GM10266 (cell line): Measurements from ENCODE around the gene RNASE11.

Source experiments
- DNase-seq: peaks from one replicate; pipeline ENCODE4 v3.0.0; 2012; ENCODE audit errors: extremely low spot score
- TF ChIP-seq, protein P1 (sequence below): IDR thresholded peaks from 2 replicates; pipeline ENCODE4 v1.5.1; 2012; ENCODE audit warnings: mild to moderate bottlenecking, low read depth; ENCODE audit not compliant: control insufficient read depth, insufficient read depth; ENCODE audit errors: missing control alignments

RNASE11 gene

DNA sequence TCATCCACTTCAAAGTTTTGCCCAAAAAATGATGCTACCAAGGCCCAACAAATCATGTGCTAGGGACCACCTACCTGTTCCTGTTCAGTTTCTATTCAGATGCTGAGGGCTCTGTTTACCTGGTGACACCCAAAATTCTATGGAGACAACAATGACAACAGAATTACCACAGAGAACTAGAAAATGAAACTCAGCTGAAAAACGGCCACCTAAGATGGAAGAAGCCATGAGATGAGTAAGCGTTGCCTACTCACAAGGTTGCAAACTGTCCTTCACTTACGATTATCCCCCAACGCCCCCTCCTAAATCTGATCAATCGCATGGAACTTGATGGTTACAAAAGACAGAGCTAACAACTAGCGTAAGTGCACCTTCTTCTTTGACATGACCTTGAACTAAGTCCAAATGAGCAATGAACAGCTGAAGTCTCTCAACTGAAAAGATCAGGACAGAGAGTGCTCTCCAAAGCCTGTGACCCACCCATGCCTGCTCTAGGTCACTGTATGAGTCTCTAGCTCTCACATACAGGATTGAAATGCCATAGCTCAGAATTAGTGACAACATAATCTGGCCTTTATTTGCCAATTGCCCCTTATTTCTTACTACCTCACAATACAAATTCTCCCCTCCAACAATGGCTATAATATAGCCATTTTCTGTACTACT lies at the start of gene RNASE11:
RNASE11 (minus strand) TSS at position 513 of the 666 bp plus-strand sequence.
- TF ChIP-seq, protein P1, sequence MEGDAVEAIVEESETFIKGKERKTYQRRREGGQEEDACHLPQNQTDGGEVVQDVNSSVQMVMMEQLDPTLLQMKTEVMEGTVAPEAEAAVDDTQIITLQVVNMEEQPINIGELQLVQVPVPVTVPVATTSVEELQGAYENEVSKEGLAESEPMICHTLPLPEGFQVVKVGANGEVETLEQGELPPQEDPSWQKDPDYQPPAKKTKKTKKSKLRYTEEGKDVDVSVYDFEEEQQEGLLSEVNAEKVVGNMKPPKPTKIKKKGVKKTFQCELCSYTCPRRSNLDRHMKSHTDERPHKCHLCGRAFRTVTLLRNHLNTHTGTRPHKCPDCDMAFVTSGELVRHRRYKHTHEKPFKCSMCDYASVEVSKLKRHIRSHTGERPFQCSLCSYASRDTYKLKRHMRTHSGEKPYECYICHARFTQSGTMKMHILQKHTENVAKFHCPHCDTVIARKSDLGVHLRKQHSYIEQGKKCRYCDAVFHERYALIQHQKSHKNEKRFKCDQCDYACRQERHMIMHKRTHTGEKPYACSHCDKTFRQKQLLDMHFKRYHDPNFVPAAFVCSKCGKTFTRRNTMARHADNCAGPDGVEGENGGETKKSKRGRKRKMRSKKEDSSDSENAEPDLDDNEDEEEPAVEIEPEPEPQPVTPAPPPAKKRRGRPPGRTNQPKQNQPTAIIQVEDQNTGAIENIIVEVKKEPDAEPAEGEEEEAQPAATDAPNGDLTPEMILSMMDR: no peak
- DNase-seq: no peak

DNA sequence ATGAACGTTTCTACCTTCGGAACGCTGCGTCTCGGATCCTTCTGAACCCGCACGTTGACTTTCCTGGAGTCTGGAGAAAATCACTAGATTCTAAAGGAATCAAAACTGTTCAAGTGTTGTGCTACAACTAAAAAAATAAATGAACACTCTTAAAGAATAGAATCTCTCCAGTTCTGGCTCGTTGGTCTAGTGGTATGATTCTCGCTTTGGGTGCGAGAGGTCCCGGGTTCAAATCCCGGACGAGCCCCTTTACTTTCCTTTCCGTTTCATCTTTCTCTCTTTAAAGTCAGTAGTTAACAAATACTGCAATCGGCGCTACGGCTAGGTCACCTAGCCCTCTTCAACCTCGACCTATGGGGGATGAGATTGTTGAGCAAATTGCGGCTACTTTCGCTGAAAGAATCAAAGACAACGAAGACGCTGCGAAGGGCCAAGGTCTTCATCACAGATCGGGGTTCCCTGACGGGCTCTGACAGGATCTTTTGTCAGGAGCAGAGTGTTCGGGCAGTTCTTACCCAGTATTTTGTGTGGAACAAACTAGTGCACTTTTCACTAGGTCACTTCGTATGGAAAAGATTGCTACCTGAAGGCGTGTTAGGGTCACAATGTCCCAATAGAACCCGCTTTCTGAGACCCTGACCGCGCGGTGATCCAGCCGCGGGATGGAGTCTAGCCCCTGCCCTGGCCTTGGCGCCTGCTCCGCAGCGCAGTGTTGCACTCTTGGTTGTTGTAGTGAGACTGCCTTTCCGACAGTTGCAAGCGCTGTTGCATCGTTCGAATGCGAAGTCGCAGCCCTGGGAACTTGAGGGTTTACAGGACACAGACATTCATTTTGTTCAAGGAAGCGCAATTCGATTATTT lies 45.3 kb upstream of the RNASE11 start:
- DNase-seq: peak; percentile 73
- TF ChIP-seq, protein P1: no peak

DNA sequence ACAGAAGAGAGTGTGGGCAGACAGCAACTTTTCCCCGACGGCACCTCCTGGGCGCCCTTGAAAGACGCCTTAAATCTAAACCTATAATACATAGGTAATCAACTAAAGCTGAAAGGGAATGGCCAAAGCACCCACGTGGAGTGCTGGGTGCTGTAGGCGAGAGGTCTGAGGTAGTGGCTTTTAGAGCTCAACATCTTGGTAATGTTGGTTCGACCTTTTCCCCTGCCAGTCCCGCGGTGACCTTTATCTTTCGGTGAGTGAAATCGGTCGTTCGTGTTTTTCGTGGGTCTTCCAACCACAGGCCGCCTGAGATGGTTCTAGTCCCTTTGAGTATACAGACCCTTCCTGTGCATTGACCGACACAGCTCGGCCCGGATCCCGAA lies 44.6 kb upstream of the RNASE11 start:
- TF ChIP-seq, protein P1: no peak
- no peak for DNase-seq

DNA sequence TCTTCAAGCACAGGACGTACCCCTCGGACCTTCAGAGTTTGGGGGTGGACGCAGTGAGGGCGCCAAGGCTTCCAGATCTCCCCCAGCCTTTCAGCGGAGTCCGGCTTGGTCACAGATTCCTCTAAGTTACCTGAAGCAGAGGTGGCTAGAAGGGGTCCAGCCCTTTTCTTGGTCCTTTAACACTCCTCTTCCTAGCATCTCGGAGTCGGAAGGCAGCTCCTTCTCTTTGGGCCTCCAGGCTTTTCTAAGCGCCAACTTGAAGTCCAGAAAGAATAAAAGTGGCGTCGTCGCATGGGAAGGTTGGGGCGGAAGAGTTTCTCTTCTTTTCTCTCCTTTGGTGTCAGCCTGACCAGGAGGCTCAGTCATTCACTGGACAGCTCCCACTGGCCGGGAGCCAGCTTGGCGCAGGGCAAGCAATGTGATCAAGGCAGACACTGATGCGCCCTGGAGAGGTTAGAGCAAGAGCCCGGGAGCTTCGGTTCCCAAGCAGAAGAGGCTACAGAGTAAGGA lies 44.1 kb upstream of the RNASE11 start:
- TF ChIP-seq, protein P1: no peak
- no peak for DNase-seq

DNA sequence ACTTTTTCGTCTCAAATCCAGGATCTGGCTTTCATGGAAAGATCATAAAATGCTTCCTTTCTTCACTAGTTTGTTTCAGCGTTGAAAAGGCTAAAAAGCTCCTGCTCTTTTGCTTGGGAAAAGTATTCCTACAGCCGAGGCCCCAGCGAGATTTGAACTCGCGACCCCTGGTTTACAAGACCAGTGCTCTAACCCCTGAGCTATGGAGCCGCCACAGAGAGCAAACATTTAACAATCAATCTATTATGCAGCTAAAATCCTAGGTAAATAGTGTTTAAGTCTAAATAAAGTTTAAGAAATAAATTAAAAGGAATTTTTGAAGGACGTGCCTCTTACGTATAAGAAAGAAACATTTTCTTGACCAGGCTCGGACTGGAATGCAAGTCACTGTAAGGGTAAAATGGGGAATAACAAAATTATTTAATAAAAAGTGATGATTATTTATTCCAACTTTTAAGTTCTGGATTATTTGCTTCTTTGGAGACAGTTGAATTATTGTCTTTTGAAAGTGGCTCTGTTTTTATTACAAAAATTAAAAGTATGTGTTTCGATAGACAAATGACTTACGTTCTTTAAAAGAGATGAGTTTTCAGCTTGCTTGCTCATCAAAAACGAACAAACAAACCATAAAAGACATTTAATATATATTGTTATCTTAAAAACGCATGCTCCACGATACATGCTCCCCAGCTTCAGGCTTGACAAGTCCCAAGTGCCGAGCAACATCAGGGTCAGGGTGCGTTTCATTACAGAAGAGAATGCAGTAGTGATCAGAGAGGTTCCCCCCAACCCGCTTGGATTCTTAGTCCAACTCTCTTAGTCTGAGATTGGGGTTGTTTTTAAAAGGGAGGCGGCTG lies 43.5 kb upstream of the RNASE11 start:
- DNase-seq: no peak
- TF ChIP-seq, protein P1: no peak

DNA sequence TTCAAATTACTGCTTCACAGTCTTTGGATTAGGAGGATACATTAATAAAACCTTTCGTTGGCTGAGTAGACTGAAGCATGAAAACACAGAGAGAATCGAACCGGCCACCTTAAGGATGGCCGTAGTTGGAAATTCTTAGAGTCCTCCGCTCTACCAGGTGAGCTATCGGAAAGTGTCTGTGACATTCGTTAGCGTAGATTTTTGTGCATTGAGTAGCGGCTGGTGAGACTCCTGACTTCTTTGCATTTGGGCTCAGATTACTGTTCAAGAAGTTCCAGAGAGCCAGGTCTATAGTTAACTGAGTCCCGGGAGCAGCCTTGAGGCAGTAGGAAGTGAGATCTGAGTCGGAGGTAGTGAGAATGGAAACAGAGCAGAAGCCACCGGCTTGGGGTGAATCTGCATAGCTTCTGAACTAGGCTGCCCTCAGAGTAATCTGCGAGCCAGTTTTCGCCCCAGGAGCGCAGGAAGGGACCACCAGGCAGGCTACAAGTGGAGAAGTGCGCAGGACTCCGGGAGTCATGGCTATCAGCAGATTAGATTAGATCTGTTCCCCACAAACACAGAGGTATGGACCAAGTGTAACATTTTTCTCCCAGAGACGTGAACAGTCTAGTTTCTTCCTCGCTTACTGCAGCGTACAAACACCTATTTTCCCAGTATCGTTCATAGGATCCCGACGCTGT lies 42.7 kb upstream of the RNASE11 start:
- DNase-seq: no peak
- TF ChIP-seq, protein P1: no peak
